GM21367 (cell line): Measurements from ENCODE around the gene FARP1.

Experiments
- ATAC-seq: cut with Tn5 transposase; IDR thresholded peaks from one replicate; pipeline ENCODE4 v1.9.1; 2021; ENCODE audit not compliant: unreplicated experiment

Gene FARP1

GRCh38 chr13:98279473-98280175, 136.7 kb downstream of the FARP1 start:
- ATAC-seq: peak; percentile 67

DNA sequence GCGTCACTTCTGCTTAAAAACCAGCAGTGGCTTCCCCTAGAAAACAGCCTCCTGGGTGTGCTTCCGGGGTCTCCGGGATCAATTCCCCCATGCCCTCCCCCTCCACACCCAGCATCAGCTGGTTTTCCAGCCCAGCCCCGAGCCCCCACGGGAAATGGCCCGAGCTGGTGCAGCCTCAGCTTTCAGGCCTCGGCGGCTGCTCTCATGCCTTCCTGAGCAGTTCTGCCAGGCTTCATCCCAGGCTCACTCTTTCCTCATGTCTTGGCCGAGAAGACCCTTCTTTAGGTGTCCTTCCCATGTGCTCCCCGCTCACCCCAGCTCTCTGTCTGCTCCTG, 137.2 kb downstream of the FARP1 start:
- ATAC-seq: no peak

DNA sequence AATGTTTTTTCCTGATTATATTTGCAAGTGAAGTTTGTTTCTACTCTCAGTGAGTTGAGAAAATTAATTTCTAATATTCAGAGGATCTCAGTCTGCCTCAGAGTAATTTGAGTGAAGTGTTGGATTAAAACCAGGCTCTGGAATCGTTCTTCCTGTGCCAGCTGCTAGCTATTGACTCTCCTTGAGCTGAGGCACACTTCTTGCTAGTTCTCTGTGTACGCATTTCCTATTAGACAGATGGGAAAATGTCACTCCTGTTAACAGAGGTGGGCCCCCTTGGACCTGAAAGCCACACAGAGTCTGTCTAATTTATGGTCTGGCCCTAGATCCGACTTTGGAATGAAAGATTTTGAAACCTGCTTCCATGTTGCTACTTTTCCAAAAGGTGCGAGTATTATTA, 141.8 kb downstream of the FARP1 start:
- no peak for ATAC-seq

DNA sequence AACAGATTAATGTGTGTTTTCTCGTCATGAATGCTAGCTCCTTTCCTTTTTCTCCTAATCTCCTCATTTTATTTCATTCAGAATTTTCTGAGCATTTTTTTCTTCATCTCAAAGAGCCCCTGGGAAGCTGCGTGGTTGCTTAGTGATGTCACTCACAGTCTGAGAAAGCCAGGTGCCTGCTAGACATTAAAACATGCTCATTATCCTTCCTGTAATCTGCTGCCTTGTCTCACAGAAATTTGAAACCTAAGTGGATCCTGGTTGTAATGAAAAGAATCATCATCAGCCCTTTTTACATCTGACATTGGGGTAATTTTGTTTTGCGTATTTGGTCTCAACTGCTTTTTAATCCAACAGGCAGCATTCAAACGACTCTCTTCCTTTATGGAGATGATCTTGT, 142.4 kb downstream of the FARP1 start:
- no peak for ATAC-seq

GRCh38 chr13:98285852-98286594, 143.1 kb downstream of the FARP1 start:
- ATAC-seq: no peak

DNA sequence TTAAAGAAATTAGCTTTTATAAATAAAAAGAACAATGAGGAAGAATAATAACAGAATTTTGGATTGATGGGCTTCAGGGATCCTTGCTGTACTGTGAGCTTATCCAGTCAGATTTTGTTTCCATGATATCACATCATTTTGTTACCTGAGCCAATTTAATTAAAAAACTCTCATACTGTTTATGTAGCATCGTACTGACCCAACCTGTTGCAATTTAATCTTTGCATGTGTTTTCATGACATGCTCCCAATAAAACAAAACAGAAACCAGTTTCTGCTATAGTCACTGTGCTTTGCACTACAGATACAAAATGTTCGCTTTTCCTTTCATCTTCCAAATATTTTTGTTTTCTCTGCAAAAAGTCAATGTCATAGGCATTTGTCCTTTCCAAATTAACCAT, 143.9 kb downstream of the FARP1 start:
- no peak for ATAC-seq

DNA sequence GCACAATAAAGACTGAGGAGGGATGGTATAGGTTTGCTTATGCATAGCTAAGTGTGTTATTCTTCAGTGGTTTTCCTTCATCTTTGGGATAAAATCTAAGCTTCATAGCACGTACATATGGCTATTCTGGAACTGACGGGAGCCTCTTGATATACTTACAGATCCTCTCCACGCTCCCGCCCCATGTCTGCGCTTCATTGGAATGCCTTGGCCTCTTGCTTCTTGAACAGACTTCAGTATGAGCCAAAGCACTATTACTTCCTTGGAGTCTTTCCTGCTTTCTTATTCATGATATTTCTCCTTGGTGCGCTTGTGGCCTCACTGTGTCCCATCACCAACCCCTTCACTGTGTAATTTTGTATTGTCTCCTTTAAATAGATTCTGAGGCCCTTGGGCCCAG, 145.3 kb downstream of the FARP1 start:
- no peak for ATAC-seq

DNA sequence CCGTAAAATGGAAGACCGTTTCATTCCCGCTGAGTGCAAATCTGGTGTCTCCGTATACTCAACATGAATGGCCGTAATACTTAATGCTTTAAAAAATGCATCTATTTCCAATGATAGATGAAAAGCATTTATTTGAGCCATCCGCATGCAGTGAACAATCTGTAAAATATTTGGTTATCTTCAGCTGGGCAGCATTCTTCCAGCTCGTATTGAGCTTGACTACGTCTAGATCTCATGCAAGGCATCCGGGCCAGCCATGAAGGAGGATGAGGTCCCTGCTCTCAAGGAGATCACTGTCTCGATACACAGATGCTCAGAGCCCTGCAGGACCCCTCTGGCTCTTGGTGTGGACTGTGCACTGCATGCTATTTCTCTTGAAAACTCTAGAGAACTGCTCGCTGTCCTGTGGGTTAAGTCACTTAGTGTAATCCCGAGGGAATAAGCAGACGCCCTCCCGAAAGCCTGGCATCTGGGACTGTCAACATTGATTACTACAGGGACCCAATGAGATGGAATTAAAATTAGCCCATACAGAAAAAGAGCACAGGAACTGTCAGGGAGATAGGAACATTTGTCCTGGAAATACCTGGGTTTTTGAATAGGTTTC, 146.5 kb downstream of the FARP1 start:
- ATAC-seq: no peak

- no peak for ATAC-seq
Measured at GRCh38 chr13:98290261-98290660, 147.4 kb downstream of the FARP1 start.

GRCh38 chr13:98291658-98292057, 148.8 kb downstream of the FARP1 start:
- ATAC-seq: no peak

DNA sequence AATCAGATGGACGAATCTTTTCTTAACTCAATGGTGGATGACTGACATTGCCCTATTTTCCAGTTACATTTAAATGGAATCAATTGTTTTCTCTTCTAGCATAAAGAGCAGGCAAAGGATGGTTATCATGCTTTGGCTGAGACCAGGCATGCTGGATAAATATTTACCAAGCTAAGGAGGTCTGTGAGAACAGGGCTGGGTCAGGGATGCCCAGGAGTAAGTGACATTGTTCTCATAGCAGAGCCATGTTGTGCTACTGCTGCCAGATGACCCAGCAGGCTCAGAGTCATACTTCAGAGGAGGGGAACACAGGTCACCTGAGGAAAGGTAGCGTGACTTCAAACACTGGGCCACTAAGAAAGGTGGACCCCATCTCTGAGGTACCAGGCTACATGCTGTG, 150.2 kb downstream of the FARP1 start:
- no peak for ATAC-seq

DNA sequence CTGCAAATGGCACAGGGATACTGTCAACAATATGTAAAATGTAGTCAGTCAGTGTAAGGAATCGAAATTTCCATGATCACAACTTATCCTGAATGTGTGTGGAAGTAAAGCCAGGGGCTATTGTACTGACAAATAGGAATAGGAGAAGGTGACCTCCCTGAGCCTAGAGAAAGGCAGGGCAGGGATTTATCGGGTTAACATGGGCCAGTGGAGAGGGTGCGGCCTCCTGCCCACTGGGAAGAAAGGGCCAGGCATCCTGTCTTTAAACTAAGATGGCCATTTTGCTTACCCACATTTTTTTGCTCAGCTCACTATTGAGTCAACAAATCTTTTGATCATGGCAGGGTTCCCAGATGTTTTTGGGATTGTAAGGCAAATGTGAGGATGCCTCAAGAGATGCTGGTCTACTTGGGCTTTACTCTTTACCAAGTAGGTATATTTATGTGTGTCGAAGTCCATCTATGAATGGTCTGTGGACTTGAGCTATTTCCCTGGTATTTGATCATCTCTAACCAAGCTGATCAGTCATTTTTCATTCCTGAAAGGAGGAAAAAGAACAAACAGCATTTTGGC, 150.8 kb downstream of the FARP1 start:
- no peak for ATAC-seq

DNA sequence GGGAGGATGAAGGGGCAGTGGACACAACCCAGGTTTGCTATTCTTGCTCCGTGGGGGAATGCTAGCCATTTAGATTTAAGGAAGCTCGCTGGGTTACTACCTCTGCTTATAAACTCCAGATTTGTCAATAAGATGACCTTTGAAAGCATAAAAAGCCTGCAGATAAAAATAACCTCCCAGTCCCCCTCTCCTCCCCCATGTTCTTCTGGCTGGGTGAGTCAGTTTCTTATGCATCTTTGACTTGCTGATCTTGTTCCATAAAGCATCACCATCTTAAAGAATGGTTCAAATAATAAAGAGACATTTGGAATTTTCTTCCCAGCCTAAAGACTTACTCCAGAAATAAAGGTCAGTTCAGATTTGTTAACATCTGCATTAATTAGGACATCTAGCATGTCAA, 152.5 kb downstream of the FARP1 start:
- no peak for ATAC-seq

- no peak for ATAC-seq
Measured at GRCh38 chr13:98297051-98297450, 154.2 kb downstream of the FARP1 start.

- ATAC-seq: no peak
Measured at GRCh38 chr13:98297745-98298144, 154.9 kb downstream of the FARP1 start.

- no peak for ATAC-seq
Measured at GRCh38 chr13:98298599-98298998, 155.7 kb downstream of the FARP1 start.

DNA sequence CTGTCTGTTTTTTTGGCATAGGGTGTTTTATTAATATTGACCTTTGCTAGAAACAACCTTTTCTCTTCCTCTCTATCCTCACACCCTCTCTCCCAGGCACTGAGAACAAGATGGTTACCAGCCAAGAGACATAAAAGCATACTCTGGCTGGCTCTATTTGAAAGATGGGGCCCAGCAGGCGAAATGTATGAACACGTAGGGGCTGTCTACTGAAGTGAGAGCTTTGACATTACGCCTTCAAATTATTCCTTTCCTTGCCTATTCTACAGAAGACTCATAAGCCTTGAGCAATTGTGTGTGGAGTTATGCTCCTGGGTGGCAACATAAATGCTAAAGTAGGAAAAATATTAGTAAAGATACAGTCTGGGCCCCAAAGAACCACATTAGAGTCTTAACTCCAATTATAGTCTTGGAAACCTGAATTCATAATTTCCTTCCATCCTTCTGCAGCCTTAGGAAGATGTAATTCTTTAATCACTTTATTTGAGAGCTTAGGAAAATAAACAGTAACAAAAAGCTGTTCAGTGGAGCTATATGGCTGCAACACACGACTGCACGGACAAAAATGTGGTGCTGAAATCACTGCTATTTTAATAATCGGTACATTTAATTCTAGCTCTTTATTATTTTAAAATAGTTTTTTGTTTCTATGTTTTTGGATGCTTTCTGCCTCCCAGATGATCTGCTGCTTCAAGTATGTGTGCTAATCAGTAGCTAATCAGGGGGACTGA, 156.5 kb downstream of the FARP1 start:
- ATAC-seq: no peak

GRCh38 chr13:98299966-98300350, 157.1 kb downstream of the FARP1 start:
- ATAC-seq: no peak

GRCh38 chr13:98300956-98301641, 158.2 kb downstream of the FARP1 start:
- ATAC-seq: no peak

DNA sequence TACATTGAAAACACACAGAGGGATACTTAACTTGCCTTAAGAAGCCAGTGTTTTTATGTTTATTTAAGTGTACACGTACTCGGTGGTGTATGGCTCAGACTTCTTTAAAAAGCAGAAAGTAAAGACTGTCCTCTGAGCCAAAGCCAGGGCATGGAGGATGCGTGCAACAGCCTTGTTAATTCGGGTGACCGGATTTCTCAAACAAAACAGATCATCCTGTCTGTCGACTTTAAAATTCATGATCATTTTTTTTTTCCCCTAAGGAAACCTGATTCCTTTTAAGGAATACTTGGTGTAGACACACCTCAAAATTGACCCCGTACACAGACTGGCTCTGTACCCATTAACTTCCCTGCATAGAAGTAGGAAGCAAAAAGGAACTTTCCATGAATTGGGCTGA, 158.8 kb downstream of the FARP1 start:
- ATAC-seq: no peak

GRCh38 chr13:98303858-98304257, 161.0 kb downstream of the FARP1 start:
- ATAC-seq: no peak
